ENCODE measurements around the gene IL26.

DNA sequence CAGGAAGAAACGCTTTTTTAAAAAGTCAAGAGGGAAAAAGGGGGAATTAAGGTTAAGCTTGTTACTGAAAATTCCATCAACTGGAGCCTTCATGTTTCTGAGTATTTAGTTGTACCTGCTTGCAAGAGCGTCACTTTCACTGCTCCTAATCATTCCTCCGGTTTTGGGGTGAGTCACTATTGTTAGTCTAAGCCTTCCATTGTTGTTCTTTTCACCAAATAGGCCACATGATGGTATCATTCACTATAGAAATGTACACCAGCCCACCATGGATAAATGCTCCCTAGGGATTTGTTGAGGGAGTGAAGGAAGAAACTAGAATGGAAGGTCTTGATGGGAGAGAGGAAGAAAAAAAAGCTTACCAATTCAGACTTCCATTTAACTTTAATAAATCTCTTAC is 24.8 kb upstream of the IL26 start:
- TF ChIP-seq POLR2AphosphoS5 (IDR thresholded peaks at IDR 0.05): no peak
- no peak for TF ChIP-seq CTCF (IDR thresholded peaks at IDR 0.05)
- TF ChIP-seq POLR2A (IDR thresholded peaks at IDR 0.05): no peak

Measured in gastroesophageal sphincter (tissue), 3 donors.